ENCODE results near the gene ARHGAP23. TPM values are rescaled to one million over a fixed set of nuclear protein-coding genes. Genes with fewer than 3 reads are reported as not detected.
A peak's percentile ranks its signal among the peaks of the same experiment; 100 is the strongest.

Gene ARHGAP23
- total RNA-seq, 2 donors from 2014 or later, result 87.1 to 89.2 TPM

GRCh38 chr17:38557836-38558727, 129.8 kb downstream of the ARHGAP23 start:
- H3K9me3 ChIP-seq, result no peaks in the 10 kb centered on the region
- TF ChIP-seq, protein P1, sequence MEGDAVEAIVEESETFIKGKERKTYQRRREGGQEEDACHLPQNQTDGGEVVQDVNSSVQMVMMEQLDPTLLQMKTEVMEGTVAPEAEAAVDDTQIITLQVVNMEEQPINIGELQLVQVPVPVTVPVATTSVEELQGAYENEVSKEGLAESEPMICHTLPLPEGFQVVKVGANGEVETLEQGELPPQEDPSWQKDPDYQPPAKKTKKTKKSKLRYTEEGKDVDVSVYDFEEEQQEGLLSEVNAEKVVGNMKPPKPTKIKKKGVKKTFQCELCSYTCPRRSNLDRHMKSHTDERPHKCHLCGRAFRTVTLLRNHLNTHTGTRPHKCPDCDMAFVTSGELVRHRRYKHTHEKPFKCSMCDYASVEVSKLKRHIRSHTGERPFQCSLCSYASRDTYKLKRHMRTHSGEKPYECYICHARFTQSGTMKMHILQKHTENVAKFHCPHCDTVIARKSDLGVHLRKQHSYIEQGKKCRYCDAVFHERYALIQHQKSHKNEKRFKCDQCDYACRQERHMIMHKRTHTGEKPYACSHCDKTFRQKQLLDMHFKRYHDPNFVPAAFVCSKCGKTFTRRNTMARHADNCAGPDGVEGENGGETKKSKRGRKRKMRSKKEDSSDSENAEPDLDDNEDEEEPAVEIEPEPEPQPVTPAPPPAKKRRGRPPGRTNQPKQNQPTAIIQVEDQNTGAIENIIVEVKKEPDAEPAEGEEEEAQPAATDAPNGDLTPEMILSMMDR (IDR thresholded peaks at IDR 0.05), result peak; percentile 87
- no peaks in the 10 kb centered on the region for H3K36me3 ChIP-seq
- H3K4me1 ChIP-seq (ENCODE audit: control insufficient read depth in 1 of 2, low read depth in 2 of 2), result peaks cover 17 to 31% of the 10 kb centered on the region in 2 donors
- peak; percentile 55 for ATAC-seq (ENCODE audit: insufficient number of reproducible peaks, low FRiP score, low read depth)
- no peak overlapping the region for H3K27ac ChIP-seq
- peak overlapping the region; percentile 67 for H3K4me3 ChIP-seq
- peak; percentile 59 for DNase-seq (ENCODE audit: low spot score)
- H3K27me3 ChIP-seq (replicated peaks; ENCODE audit: insufficient read depth), result peaks cover 22% of the 10 kb centered on the region

- no peaks in the 10 kb centered on the region for H3K9me3 ChIP-seq
- H3K4me1 ChIP-seq (ENCODE audit: control insufficient read depth in 1 of 2, low read depth in 2 of 2), result peaks cover 17 to 36% of the 10 kb centered on the region in 2 donors
- no peak for ATAC-seq (ENCODE audit: insufficient number of reproducible peaks, low FRiP score, low read depth)
- no peak overlapping the region for H3K27ac ChIP-seq
- H3K36me3 ChIP-seq, result no peaks in the 10 kb centered on the region
- TF ChIP-seq, protein P1 (IDR thresholded peaks at IDR 0.05), result no peak
- no peak for DNase-seq (ENCODE audit: low spot score)
- peak overlapping the region; percentile 67 for H3K4me3 ChIP-seq
- peaks cover 22% of the 10 kb centered on the region for H3K27me3 ChIP-seq (replicated peaks; ENCODE audit: insufficient read depth)
Observed at GRCh38 chr17:38558728-38559050, 130.4 kb downstream of the ARHGAP23 start.

DNA sequence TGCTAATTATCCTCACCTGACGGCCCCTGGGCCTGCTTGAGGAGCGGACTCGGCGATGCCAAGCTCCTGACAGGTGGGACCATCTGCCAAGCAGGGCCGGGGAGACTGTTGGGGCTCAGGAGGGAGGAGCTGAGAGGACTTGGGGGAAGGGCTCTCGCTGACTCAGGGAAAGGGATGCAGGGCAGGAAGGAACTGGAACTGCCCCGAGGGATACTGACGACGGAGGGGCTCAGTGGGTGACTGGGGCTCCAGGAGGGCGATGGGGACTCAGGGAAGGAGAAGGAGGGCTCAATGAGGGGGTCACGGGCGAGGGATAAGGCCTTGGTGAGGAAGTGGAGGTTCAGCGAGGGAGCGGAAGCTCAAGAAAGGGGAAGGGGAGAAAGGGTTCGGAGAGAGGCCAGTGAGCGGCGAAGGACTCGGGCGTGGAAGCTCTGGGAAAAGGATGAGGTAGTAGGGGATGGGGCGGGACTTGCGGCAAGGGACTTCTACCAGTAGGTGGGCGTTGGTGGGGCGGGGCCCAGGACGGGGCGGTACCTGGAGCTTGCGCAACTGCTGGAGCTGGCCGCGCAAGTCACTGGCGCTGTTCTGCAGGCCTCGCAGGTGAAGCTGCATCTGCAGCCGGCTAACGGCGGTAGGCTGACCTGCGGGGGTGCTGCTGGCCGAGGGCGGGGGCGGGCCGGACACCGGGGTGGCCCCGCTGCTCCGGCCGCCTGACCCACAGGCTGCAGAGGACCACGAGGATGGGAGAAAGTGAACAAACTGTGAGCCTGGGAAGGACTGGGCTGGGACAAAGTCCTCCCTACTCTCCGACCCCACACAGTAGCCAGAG, 131.0 kb downstream of the ARHGAP23 start:
- H3K36me3 ChIP-seq, result no peaks in the 10 kb centered on the region
- DNase-seq (ENCODE audit: low spot score) (no peak), ATAC-seq (ENCODE audit: insufficient number of reproducible peaks, low FRiP score, low read depth) (no peak)
- H3K4me3 ChIP-seq, result peak overlapping the region; percentile 67
- no peak overlapping the region for H3K27ac ChIP-seq
- TF ChIP-seq, protein P1 (IDR thresholded peaks at IDR 0.05), result no peak
- peaks cover 22% of the 10 kb centered on the region for H3K27me3 ChIP-seq (replicated peaks; ENCODE audit: insufficient read depth)
- H3K4me1 ChIP-seq (ENCODE audit: control insufficient read depth in 1 of 2, low read depth in 2 of 2), result peaks cover 17 to 36% of the 10 kb centered on the region in 2 donors
- H3K9me3 ChIP-seq, result no peaks in the 10 kb centered on the region

DNA sequence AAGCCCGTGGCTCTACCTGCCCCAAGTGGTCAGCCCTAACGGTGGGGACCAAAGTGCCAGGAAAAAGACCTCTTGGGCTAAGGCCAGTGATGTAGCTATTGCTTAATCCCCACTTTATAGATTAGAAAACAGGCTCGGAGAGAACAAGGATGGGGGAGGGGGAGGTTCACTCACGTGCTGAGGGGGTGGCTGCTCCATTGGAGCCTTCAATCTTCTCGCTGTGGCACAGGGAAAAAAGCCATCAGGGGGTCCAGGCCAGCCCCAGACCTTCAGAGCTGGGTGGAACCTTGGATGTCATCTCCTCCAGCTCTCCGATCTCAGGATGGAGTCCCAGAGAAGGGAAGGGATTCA, 131.6 kb downstream of the ARHGAP23 start:
- TF ChIP-seq, protein P1 (IDR thresholded peaks at IDR 0.05), result no peak
- DNase-seq (ENCODE audit: low spot score), result no peak
- Histone ChIP-seq H3K36me3 (no peaks in the 10 kb centered on the region), H3K27ac (no peak overlapping the region), H3K9me3 (no peaks in the 10 kb centered on the region), H3K4me1 (ENCODE audit: control insufficient read depth in 1 of 2, low read depth in 2 of 2) (peaks cover 17 to 36% of the 10 kb centered on the region in 2 donors), H3K27me3 (replicated peaks; ENCODE audit: insufficient read depth) (peaks cover 22% of the 10 kb centered on the region), H3K4me3 (peak overlapping the region; percentile 67)
- ATAC-seq (ENCODE audit: insufficient number of reproducible peaks, low FRiP score, low read depth), result no peak
